ENCODE results near the gene SPR.

DNA sequence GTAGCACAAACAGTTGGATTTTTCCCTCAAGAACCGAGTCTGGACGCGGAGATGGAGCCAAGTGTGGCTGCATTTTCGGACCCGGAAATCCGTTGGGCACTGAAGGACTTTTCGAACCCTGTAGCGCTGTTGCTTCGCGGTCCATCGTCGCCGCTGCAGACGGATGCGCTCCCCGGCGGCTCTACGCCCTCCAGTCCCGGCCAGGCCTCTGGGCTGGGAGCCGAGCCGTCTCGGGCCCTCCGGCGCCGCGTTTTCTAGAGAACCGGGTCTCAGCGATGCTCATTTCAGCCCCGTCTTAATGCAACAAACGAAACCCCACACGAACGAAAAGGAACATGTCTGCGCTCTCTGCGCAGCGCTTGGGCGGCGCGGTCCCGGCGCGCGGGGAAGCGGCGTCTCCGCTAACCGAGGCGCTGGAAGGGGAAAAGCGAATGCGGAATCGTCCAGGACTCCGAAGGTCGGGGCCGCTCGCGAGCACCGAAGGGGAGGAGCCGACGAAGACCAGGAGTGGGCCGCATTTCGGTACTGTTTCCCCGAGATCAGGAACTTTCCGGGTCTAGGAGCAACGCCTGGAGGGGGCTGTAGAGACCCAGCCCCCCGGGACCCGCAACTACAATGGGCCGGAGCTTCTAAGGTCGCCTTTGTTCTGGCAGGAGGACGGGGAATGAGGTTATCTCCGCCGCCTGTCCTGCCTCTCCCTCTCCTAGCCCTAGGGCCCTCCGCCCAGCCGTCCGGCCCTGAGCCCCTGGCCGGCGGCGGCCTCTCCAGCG, 33.3 kb downstream of the SPR start:
- TF ChIP-seq POLR2AphosphoS5 (IDR thresholded peaks at IDR 0.05) (peak in 1 of 2 donors; percentile 15), POLR2A (IDR thresholded peaks at IDR 0.05; ENCODE audit: low read depth) (no peak)

All from esophagus muscularis mucosa (tissue), 2 donors.